CD1c-positive myeloid dendritic cell (primary cell): Measurements from ENCODE around the gene ZC3H12C.

Experiments used
- DNase-seq: peaks from one replicate; pipeline ENCODE4 v3.0.0-alpha.2; 2016; ENCODE audit errors: extremely low spot score

Gene ZC3H12C

DNA sequence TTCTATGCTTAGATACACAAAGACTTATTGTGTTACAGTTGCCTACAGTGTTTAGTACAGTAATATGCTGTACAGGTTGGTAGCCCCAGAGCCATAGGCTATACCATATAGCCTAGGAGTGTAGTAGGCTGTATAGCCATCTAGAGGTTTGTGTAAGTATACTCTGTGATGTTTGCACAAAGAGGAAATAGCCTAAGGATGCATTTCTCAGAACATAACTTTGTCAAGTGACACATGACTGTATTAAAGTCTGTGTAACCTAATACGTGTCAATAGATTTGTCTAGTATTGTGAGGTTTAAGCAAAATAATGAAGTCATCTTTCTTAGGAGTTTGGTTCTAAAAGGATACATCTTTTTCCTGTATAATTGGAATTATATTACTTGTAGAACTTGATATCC lies 5.5 kb downstream of the ZC3H12C start:
- DNase-seq = peak; percentile 72

DNA sequence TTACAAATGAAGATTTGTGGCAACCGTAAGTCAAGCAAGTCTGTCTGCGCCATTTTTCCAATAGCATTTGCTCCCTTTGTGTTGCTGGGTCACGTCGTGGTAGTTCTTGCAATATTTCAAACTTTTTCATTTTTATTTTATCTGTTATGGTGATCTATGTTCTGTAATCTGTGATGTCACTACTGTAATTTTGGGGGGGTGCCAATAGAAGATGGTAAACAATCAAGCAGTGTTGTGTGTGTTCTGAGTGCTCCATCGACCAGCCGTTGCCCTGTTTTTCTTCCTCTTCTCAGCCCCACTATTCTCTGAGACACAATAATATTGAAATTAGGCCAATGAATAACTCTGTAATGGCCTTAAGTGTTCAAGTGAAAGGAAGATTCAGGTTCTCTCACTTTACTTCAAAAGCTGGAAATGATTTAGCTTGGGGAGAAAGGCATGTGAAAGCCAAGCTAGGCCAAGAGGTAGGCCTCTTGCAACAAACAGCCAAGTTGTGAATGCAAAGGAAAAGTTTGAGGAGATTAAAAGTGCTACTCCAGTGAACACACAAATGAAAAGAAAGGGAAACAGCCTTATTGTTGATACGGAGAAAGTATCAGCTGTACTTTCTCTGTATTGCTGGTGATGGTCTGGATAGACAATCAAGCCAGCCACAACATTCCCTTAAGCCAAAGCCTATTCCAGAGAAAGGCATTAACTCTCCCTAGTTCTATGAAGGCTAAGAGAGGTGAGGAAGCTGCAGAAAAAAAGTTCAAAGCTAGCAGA lies 7.5 kb downstream of the ZC3H12C start:
- no peak for DNase-seq

DNA sequence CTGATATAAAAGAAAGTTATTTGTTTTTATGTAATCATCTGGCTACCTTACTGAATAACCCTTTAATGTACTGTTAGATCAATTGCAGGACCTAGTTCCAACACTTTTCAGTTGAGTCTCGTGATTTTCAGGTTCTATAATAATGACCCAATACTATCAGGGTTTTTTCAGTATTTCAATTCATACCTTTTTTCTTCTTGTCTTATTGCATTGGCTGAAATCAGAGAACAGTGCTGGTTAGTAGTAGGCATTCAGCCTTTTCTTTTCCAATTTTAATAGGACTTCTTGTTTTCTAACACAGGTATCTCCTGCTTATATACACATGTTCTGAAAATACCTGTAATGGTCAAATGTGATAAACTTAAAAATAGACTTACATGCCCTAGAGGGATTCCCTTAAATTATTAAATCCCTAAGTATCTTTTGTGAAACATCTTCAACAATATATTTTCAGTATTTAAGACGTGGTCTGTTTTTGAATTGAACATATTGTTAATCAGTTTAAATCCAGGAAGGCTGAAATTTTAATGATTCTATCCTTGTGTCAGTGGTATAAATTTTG lies 13.6 kb downstream of the ZC3H12C start:
- DNase-seq = no peak

DNA sequence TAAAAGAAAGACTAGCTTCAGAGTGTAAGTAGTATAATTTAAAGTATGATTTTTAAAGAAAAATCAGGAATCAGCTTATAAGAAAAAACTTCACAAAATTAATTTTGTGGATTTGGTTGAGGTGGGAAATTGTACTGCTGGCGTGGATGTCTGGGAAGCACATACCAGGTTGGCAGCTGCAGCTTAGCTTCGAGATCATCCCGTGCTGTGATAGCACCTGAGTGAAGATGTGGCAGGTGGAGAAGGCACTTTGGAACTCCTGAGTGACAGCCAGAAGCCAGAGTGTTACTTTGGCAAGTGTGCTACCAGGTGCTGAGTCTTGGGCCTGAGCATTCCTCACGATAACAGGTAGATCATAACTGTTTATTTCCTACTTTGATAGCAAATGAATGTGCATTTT lies 17.7 kb downstream of the ZC3H12C start:
- DNase-seq = no peak

DNA sequence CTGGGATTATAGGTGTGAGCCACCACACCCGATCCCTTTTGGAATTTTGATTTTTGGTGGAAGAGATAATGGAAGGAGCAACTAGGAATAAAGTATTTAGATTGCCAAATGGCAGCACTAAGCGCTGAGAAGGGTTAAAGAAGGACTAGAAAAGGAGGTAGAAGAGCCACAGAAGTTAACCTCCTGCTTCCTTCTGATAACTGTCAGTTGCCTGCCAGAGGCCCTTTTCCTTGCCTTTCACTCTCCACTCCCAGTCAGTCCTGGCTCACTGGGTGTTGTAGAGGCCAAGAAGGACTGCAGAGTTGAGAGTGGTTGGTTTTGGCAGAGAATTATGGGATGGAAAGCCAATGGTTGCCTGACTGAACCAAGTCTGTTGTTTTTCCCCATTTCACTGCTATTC lies 19.3 kb downstream of the ZC3H12C start:
- DNase-seq = no peak

DNA sequence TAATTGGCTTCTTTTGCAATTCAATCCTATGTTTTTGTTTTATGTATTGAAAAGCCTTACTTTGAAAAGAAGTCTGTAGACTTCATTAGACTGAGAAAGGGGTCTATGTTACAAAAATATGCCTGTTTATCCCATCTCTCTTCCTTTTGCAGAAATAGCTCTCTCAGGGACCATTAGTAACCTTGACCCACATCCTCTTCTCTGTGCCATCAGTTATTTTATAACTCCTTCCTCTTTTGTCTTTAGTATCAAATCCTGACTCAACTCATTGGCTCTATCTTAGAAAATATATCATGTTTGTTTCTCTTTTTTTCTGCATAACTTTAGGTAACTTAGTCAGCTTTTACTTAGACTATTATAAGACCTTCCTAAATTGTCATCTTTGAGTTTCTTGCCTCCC lies 20.3 kb downstream of the ZC3H12C start:
- peak; percentile 41 for DNase-seq

DNA sequence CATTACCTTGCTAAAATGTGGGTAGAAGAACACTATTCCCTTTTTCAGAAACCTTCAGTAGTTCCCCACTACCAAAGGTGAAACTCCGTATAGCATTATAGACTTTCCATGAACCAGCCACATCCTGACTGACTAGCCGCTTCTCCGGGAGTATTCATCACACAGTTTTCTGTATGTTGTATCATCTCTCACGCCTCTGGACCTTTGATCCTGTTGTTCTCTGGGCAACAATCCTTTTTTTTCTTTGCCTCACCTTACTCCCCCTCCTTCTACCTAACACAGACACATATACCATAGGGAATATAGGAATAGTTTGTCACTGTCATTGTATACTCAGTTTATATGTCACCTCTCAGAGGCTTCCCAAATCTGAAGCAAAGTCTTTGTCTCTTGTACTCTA lies 20.8 kb downstream of the ZC3H12C start:
- no peak for DNase-seq

DNA sequence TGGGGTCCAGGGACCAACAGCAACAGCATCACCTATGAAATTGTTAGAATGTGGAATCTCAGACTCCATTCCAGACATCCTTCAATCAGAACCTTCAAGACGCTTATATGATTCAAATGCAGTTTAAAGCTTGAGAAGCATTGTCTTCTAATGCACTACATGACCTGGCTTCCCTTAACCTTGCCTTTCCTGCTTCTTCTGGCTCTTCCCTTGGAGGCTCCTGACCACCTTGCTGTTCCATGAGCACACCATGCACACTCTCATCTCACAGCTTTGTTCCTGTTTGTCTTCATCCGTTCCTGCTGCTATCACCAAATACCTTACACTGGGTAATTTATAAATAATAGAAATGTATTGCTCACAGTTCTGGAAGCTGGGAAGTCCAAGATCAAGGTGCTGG lies 26.1 kb downstream of the ZC3H12C start:
- DNase-seq = no peak

DNA sequence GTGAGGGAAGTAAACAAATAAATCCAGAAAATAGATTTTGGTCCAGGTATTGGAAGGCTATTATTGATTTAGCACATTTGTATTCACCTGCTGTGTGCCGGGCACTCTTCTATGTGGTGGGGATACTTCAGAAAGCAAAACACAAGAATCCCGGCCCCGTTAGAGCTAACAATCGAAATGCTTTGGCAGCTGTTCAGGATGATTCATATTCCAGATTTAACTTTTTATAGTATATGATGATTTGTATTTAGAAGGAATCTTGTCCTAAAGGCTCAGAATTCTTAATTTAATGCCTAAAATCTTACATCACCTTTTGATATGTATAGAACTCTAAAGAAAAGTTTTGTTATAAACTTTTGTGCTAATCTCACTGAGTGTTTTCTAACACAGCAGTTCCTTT lies 28.0 kb downstream of the ZC3H12C start:
- DNase-seq = no peak

DNA sequence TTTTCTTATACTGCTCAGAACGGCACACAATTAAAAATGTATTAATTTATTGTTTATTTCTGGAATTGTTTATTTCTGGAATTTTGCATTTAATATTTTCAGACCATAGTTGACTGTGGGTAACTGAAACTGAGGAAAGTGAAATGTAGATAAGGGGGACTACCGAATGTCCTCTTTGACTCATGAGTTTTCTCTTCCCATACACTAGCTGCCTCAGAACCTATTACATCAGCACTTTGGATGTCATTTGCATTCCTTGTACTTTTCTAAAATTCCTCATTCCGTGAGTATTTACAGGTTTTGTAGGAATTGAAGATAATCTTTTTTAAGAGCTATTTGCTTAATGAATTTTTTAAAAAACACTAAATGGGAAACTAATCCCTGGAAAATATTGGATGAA lies 29.8 kb downstream of the ZC3H12C start:
- no peak for DNase-seq

DNA sequence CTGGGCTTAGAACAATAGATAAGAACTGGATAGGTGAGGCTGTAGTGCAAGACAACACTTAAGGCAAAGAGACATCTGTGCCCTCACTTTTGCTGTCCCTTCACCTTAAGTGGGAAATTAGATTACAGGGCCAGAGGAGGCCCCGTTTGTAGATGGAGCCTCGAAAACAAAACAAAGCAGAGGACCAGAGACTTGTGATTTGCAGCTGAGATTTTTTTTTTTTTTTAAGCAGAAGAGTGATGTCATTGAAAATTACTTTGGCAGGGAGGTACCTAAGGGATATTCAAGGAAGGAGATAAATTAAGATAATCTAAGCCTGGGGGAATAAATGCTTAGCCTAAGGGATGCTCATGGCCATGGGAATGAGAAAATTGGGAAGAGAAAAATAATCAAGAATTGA lies 31.4 kb downstream of the ZC3H12C start:
- no peak for DNase-seq

DNA sequence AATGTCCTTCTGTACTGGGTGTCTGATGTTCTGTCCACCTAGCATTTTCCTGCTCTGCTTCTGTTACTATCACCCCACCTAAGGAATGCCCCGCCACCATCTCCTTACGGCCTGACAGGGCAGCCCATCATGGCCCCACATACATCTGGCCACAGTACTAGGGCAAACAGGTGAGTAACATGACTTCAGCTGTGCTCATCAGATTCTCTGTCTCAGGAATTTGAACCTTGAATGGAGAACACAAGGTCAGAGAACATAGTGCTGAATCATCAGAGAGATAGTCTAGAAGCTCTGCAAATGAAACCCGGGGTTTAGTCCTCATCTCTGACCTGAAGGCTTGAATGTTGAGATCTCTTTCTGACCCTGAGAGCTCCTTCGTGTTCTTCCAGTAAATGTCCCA lies 32.4 kb downstream of the ZC3H12C start:
- DNase-seq = no peak

DNA sequence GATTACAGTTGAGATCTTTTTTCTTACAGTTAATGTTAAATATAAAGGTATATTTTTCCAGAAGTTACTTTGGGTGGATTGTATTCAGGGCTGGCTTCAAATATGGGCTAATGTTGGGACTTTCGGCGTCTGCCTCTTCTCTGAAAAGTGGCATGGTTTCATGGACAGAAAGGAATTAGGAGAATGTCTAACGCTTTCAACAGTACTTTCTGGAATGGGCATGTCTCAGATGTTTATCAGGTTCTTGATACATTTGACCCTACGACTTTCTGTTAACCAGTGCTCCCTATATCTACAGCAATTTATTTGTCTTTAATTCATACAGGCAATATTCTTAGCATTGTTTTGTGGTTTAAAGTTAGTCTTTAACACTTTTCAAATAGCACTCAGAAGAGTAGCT lies 33.7 kb downstream of the ZC3H12C start:
- DNase-seq = no peak

DNA sequence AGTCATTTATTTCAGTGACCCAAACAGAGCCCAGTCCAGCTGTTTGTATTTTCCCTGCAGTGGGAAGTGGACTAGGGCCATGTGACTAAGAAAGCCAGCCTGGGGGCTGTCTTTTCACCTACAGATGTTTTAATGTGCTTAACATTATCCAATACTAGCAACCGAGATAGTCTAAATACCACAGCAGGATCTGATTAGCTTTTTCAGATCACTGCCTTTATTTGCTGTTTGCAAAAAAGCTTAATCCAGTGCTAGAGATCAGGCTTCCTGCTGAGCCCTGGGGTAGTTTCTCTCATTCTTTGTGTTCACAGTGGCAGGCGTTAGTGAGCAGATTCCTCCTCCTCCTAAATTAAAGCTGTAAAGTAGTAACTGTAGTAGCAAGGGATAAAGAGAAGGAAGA lies 35.0 kb downstream of the ZC3H12C start:
- no peak for DNase-seq

DNA sequence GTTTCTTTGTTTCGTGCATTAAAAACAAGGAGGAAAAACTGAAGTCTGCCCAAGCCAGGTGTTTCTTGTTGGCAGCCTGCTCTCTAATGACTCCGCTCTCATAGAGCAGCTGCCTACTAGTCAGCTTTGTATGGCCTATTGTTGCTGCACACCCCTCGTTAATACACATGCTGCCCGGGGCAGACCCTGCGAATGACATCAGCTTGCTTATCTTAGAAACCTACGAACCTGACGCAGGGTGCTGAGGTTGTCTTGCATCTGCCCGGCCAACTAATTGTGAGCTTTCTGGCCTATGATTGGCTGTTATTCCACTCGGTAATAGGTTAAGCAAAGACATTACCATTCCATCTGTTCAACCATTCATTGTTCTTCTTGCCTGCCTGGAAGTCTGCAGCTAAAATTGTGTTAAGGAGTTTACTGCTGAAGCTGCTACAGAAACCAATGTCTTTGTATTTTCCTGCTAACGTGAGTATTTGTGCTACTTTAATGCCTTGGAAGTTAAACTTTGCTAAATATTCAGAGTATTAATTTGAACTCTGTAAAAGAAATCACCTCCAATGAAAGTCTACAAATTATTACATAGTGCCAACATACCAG lies 37.5 kb downstream of the ZC3H12C start:
- no peak for DNase-seq

DNA sequence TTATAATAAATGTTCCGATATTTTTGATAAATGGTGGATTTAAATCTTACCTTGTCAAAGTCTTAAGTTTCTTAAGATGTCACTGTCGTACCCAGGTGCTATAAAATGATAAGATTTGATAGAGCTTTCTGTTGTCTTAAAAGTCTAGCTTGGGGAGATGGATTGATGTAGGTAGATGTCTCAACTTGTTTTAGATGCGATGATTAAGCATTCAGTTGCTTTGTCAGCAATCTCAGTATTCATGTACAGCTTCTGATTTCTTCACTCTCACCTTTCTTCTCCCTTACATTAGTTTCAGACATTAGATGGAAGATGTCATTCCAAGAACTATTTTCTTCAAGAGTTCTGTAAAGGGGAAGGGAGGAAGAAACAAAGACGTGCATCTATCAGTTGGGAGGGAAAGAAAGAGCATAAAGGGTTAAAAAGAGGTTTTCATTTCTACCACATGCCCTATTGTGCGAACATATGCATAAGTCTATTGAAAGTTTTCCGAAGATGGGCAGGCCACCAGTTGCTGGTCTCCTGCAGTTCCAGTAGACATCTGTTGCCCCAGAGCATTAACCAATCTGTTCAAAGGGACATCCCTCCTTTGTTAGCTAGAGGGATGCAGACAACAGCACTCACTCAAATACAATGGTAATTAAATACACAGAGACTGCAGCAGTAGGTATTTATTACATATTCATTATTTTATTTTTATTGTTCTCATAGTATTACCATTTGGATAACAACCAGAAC lies 38.4 kb downstream of the ZC3H12C start:
- no peak for DNase-seq

DNA sequence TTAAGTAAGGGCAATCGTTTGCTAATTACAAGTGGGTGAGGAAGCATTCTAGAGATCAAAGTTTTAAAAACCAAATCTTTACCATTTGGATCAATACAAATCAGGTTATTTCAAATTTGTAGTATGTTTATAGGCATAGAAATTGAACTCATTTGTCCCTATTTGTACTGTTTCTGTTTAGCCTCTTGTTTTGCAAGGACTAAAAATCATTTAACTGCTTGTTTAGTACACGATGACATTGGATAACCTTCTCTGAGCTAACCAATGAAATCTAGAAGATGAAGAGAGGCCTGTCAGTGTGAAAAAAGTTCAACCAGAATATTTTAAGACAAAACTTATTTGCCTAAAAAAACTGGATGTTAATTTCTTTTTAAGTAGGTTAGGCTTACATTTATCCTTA lies 40.0 kb downstream of the ZC3H12C start:
- no peak for DNase-seq

DNA sequence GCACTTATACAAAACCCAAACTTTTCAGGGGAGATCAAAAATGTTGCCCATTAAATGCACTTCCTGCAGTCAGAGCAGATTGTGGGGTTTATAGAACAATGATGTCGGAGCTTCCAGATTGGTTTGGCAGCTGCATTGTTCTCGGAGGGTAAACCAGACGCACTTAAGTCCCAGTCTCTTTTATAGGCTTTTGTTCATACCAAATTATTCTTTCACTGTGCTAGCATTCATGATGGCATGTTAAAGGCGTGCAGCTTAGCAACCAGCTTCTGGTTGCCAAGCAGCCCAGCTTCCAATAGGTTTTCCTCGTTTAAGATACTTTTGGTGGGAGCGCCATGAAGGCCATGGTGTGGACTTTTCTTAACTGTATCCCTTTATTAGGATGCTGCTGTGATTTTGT lies 40.9 kb downstream of the ZC3H12C start:
- no peak for DNase-seq

DNA sequence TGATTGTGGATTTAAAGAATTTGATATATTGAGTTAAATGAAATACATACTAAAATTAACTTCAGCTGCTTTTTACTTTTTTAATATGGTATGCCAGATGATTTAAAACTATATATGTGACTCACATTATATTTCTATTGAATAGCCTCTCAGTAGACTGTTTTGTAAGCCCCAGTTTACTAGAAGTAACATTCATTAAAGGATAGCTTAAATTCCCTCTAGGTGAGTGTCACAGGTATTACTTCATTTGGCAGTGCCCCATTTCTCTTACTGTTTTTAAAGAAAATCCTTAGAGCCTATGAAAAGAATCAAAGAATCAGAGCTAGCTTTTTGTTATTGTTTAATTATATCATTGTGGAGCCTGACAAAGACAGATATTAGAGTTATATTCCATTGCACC lies 48.6 kb downstream of the ZC3H12C start:
- no peak for DNase-seq

DNA sequence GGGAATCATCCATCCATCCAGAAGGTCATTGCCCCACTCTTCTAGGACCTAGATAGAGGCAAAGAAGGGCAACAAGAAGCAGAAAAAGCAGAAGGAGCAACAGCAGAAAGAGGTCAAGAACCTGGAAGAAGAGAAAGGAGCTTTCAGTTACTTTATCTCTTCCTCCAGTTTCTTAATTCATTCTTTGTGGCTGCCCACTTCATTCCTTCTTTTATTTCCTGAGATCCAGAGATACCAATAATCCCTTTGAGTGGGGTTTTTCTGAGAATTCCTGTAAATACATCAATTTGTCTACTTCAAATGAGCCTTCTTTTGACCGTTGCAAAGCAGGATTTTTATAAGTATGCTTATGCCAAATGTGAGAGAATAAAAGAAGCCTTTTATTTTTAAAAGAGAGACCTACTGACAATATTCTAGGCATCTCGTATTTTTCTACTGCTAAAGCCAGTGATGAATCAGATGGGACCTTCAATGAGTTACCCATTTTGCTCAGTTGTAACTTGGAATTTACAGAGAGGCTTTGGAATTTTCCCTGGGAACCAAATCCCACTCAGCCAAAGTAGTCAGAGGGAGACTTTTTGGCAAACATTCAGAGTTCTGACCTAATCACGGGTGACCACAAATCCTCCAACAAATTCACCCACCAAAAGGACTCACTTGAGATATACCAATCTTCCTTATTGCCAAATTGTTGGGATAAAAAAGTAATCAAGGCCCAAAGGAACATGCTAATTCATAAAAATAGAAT lies 54.9 kb downstream of the ZC3H12C start:
- no peak for DNase-seq

DNA sequence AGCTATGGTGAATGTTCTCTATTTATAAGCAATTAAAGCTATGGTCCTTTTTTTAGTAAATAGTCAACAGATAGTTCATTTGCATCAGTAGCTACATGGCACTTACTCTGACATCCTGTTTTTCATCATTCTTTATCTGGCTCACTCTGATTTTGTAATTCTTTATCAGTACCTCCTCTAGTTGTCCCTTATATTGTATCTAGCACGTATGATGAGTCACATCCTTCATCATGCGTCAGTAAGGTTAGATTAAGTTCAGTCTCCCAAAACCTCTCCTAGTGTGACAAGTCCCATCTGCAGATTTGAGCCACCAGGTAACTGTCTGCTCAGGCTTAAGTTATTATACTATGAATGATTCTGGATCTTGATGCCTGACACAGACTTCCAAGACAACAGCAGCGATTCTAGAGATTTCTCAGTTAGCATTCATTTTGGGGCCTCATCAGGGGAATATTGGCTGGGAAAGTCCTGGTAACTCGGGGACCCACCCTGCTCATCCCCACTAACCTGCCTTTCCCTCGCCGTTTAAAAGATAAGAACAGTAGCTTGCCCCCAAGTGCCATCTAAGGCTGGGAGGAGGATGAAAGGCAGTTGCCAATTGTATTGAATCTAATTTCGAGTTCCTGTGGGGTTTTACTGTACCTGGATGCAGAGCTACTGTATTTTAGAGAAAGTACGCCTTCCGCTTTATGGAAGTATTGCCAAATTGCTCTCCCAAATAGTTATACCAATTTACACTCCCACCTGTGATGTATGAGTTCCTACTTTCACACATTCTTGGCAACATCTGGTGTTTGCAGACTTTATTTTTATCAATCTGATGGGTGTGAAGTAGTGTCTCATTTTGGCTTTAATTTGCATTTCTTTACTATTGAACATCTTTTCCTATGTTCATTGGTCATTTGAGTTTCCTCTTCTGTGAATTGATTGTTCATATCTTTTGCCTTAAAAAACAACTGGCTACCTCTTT lies 55.9 kb downstream of the ZC3H12C start:
- DNase-seq = no peak
